H1 (cell line): ENCODE measurements around the gene FBXW5. TPM values are rescaled to one million over a fixed set of nuclear protein-coding genes. Genes with fewer than 3 reads are reported as not detected.

Experiments
- JUN ChIP-seq: IDR thresholded peaks from 2 replicates; pipeline ENCODE4 v1.6.1; 2011; ENCODE audit warnings: low read depth, mild to moderate bottlenecking, improper control_type of control experiment, low read length
- NANOG ChIP-seq: IDR thresholded peaks from 2 replicates; pipeline ENCODE4 v1.6.1; 2011; ENCODE audit warnings: low read length, low read depth, mild to moderate bottlenecking, inconsistent platforms; ENCODE audit not compliant: insufficient read depth, poor library complexity, severe bottlenecking
- POLR2A ChIP-seq, 2 experiments: IDR thresholded peaks; 1 replicate in 1 of 2; 2 replicates in 1 of 2; pipeline ENCODE4 v1.6.1; 2011; ENCODE audit warnings: low read depth in 2 of 2, low read length in 2 of 2, mild to moderate bottlenecking in 2 of 2; ENCODE audit errors: control extremely low read depth in 1 of 2
- ZNF274 ChIP-seq: IDR thresholded peaks from 2 replicates; pipeline ENCODE4 v1.7.0; 2012; ENCODE audit warnings: low read length, borderline replicate concordance; ENCODE audit errors: extremely low read depth
- polyA plus RNA-seq, 7 experiments: library from polyadenylated mRNA; depleted of rRNA in 3 of 7; stranded (reverse) in 5 of 7; unstranded in 2 of 7; fragments of >200 nt in 5 of 7; fragments of 200-250 nt in 2 of 7; gene quantifications; 1 replicate in 5 of 7; 2 replicates in 1 of 7; 4 replicates in 1 of 7; pipeline versions ENCODE4 v1.2.1 to v1.2.3, GENCODE V29; 2011 to 2013; ENCODE audit warnings: missing spikeins in 2 of 7, mixed read lengths in 2 of 7
- total RNA-seq: library from RNA; stranded (reverse); fragmentation: NEBNext Ultra II Directional; extraction: Animal tissue kit (Norgen Biotek cat#: 25700); gene quantifications from 2 replicates; pipeline ENCODE4 v1.2.1, GENCODE V29; 2021
- TF ChIP-seq, protein P1 (sequence below): IDR thresholded peaks from 2 replicates; pipeline ENCODE4 v1.6.1; 2012; ENCODE audit warnings: low read length, inconsistent platforms
- TF ChIP-seq, protein P2 (sequence below): IDR thresholded peaks from 2 replicates; pipeline ENCODE4 v1.6.1; 2012; ENCODE audit warnings: inconsistent platforms

Gene FBXW5
- total and polyA plus RNA-seq, 2 of the 8 experiments (the other 6 are each of a cell fraction or from before 2014, with no cell fraction given) = 49.0 to 71.0 TPM

DNA sequence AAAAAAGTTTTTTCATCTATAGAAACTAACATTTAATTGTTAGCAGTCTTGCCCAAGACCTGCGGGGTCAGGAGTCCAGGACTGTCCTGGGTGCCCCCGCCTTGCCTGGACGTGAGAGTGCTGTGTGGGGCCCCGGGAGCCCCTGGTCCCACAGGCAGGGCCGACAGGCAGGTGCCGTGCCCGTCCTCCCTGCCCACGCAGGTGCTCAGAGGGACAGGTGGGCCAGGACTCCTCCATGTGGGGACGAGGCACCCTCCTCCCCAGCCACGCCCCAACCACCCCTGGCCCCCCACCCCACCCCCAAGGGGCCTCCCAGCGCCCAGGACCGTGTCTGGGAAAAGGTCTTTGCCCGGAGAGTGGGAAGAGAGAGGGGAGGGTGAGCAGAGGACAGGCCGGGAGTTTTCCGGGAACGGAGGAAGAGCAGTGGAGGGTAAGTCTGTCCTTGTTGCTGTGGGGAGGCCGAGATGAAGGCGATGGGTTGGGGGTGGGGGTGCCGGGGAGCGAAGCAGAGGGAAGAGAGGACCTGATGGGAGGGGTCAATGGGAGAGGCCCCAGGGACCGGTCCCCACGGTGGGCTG is 4.8 kb upstream of the FBXW5 start (continued):
- TF ChIP-seq POLR2A (IDR thresholded peaks at IDR 0.05; ENCODE audit: control extremely low read depth in 1 of 2, low read depth in 2 of 2, low read length in 2 of 2) (no peak), NANOG (no peak), JUN (no peak), ZNF274 (no peak)
- TF ChIP-seq, protein P1, sequence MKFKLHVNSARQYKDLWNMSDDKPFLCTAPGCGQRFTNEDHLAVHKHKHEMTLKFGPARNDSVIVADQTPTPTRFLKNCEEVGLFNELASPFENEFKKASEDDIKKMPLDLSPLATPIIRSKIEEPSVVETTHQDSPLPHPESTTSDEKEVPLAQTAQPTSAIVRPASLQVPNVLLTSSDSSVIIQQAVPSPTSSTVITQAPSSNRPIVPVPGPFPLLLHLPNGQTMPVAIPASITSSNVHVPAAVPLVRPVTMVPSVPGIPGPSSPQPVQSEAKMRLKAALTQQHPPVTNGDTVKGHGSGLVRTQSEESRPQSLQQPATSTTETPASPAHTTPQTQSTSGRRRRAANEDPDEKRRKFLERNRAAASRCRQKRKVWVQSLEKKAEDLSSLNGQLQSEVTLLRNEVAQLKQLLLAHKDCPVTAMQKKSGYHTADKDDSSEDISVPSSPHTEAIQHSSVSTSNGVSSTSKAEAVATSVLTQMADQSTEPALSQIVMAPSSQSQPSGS = no peak
- TF ChIP-seq, protein P2, sequence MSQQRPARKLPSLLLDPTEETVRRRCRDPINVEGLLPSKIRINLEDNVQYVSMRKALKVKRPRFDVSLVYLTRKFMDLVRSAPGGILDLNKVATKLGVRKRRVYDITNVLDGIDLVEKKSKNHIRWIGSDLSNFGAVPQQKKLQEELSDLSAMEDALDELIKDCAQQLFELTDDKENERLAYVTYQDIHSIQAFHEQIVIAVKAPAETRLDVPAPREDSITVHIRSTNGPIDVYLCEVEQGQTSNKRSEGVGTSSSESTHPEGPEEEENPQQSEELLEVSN = no peak
